Transverse colon (tissue), 4 donors: ENCODE results near the gene PIGA.

ENCODE experiments used
- POLR2AphosphoS5 ChIP-seq, 3 donors: sonication (generic); formaldehyde crosslinking; IDR thresholded peaks; one replicate each; pipeline ENCODE4 v1.6.1; 2016; ENCODE audit warnings: antibody characterized with exemption in 3 of 3
- TF ChIP-seq, protein P1 (sequence below), 5 experiments: fragments of 200-600 bp in 3 of 5; fragments of 450-650 bp in 2 of 5; sonication (generic) in 3 of 5; IDR thresholded peaks; 1 replicate in 2 of 5; 2 replicates in 3 of 5; pipeline ENCODE4 v1.5.1; 2016 to 2017; ENCODE audit warnings: antibody characterized with exemption in 5 of 5, inconsistent platforms in 3 of 5, mild to moderate bottlenecking in 2 of 5, moderate library complexity in 1 of 5

DNA sequence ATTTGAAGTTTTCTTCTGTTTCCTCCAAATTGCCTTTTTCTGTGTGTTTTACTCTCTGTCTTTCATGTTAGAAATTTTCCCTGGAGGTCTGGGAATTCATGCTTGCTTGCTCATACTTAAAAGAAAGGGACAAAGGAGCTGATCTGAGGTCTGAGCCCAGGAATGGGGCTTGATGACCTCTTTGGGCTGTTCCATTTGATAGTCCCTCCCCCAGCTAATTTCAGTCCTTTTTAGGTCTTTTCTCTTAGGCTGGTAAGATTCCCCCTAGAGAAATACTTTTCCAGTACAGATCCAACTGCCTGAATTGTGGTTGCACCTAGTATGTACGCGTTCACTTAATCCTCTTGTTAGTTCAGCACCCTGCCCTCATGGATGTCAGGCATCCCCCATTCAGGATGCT, 5.5 kb upstream of the PIGA start:
- TF ChIP-seq, protein P1, sequence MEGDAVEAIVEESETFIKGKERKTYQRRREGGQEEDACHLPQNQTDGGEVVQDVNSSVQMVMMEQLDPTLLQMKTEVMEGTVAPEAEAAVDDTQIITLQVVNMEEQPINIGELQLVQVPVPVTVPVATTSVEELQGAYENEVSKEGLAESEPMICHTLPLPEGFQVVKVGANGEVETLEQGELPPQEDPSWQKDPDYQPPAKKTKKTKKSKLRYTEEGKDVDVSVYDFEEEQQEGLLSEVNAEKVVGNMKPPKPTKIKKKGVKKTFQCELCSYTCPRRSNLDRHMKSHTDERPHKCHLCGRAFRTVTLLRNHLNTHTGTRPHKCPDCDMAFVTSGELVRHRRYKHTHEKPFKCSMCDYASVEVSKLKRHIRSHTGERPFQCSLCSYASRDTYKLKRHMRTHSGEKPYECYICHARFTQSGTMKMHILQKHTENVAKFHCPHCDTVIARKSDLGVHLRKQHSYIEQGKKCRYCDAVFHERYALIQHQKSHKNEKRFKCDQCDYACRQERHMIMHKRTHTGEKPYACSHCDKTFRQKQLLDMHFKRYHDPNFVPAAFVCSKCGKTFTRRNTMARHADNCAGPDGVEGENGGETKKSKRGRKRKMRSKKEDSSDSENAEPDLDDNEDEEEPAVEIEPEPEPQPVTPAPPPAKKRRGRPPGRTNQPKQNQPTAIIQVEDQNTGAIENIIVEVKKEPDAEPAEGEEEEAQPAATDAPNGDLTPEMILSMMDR (IDR thresholded peaks at IDR 0.05), result no peak
- no peak for TF ChIP-seq POLR2AphosphoS5 (IDR thresholded peaks at IDR 0.05)
